ENCODE results near the gene CELF4.

Gene CELF4

GRCh38 chr18:37316468-37316867 is 249.1 kb downstream of the CELF4 start:
- DNase-seq (ENCODE audit: low spot score) = no peak

- DNase-seq (ENCODE audit: low spot score) = no peak
Measured at GRCh38 chr18:37315935-37316334, 249.7 kb downstream of the CELF4 start.

GRCh38 chr18:37314534-37314933 is 251.1 kb downstream of the CELF4 start:
- DNase-seq (ENCODE audit: low spot score) = no peak

- DNase-seq (ENCODE audit: low spot score) = no peak
Measured at GRCh38 chr18:37313624-37314023, 252.0 kb downstream of the CELF4 start.

- DNase-seq (ENCODE audit: low spot score) = no peak
Measured at GRCh38 chr18:37309861-37310260, 255.7 kb downstream of the CELF4 start.

GRCh38 chr18:37309059-37309458 is 256.5 kb downstream of the CELF4 start:
- no peak for DNase-seq (ENCODE audit: low spot score)

GRCh38 chr18:37307181-37307580 is 258.4 kb downstream of the CELF4 start:
- DNase-seq (ENCODE audit: low spot score) = no peak

GRCh38 chr18:37306432-37306831 is 259.2 kb downstream of the CELF4 start:
- no peak for DNase-seq (ENCODE audit: low spot score)

GRCh38 chr18:37305066-37305465 is 260.5 kb downstream of the CELF4 start:
- DNase-seq (ENCODE audit: low spot score) = no peak

- no peak for DNase-seq (ENCODE audit: low spot score)
Measured at GRCh38 chr18:37304012-37304680, 261.5 kb downstream of the CELF4 start.

- no peak for DNase-seq (ENCODE audit: low spot score)
Measured at GRCh38 chr18:37303009-37303408, 262.6 kb downstream of the CELF4 start.

- DNase-seq (ENCODE audit: low spot score) = no peak
Measured at GRCh38 chr18:37302519-37302918, 263.1 kb downstream of the CELF4 start.

- DNase-seq (ENCODE audit: low spot score) = peak; percentile 84
Measured at GRCh38 chr18:37299471-37300304, 265.9 kb downstream of the CELF4 start.

- no peak for DNase-seq (ENCODE audit: low spot score)
Measured at GRCh38 chr18:37298816-37299215, 266.8 kb downstream of the CELF4 start.

GRCh38 chr18:37297106-37297505 is 268.5 kb downstream of the CELF4 start:
- no peak for DNase-seq (ENCODE audit: low spot score)

GRCh38 chr18:37294951-37295350 is 270.6 kb downstream of the CELF4 start:
- no peak for DNase-seq (ENCODE audit: low spot score)

- DNase-seq (ENCODE audit: low spot score) = no peak
Measured at GRCh38 chr18:37293359-37293758, 272.2 kb downstream of the CELF4 start.

GRCh38 chr18:37289423-37289822 is 276.2 kb downstream of the CELF4 start:
- no peak for DNase-seq (ENCODE audit: low spot score)

GRCh38 chr18:37287601-37288000 is 278.0 kb downstream of the CELF4 start:
- no peak for DNase-seq (ENCODE audit: low spot score)

- DNase-seq (ENCODE audit: low spot score) = no peak
Measured at GRCh38 chr18:37286801-37287200, 278.8 kb downstream of the CELF4 start.

- DNase-seq (ENCODE audit: low spot score) = no peak
Measured at GRCh38 chr18:37285825-37286224, 279.8 kb downstream of the CELF4 start.

GRCh38 chr18:37284260-37284659 is 281.3 kb downstream of the CELF4 start:
- no peak for DNase-seq (ENCODE audit: low spot score)

GRCh38 chr18:37282386-37283037 is 283.1 kb downstream of the CELF4 start:
- no peak for DNase-seq (ENCODE audit: low spot score)
